ENCODE measurements around the gene HIVEP3.

HIVEP3 gene

GRCh38 chr1:41488040-41488951, 430.4 kb downstream of the HIVEP3 start:
- H3K27me3 ChIP-seq (ENCODE audit: insufficient read depth, low read length, poor library complexity), result peaks cover 4% of the 10 kb centered on the region
- no peak overlapping the region for H3K4me2 ChIP-seq (ENCODE audit: insufficient read depth, low read length)
- H4K20me1 ChIP-seq (ENCODE audit: insufficient read depth, low read length), result no peaks in the 10 kb centered on the region; the same call in 1 of the 2 replicates
- ATAC-seq (ENCODE audit: insufficient read depth, low read depth) (no peak), DNase-seq (no peak)
- H3K9me3 ChIP-seq (ENCODE audit: insufficient read depth, low read length, severe bottlenecking), result no peaks in the 10 kb centered on the region
- H3K36me3 ChIP-seq (ENCODE audit: insufficient read depth, low read length), result no peaks in the 10 kb centered on the region
- no peaks in the 10 kb centered on the region for H3K79me2 ChIP-seq (ENCODE audit: insufficient read depth, low read length)
- no peak overlapping the region for H3K9ac ChIP-seq (ENCODE audit: low read depth, low read length)
- TF ChIP-seq CTCF (IDR thresholded peaks at IDR 0.05; ENCODE audit: borderline replicate concordance, extremely low read depth, low read length, poor library complexity, severe bottlenecking) (no peak), EZH2 (IDR thresholded peaks at IDR 0.05; ENCODE audit: borderline replicate concordance, low read depth, low read length, severe bottlenecking) (no peak)
- no peak overlapping the region for H3K27ac ChIP-seq (ENCODE audit: low read length)
- H3K4me3 ChIP-seq (ENCODE audit: low read depth in 1 of 2, low read length in 2 of 2), result no peak overlapping the region
- no peak overlapping the region for H2AFZ ChIP-seq (ENCODE audit: low read depth, low read length)
- no peaks in the 10 kb centered on the region for H3K4me1 ChIP-seq (ENCODE audit: insufficient read depth, low read length)

- H3K9me3 ChIP-seq (ENCODE audit: insufficient read depth, low read length, severe bottlenecking), result no peaks in the 10 kb centered on the region
- no peaks in the 10 kb centered on the region for H3K36me3 ChIP-seq (ENCODE audit: insufficient read depth, low read length)
- H3K4me3 ChIP-seq (ENCODE audit: low read depth in 1 of 2, low read length in 2 of 2), result no peak overlapping the region
- no peak overlapping the region for H3K27ac ChIP-seq (ENCODE audit: low read length)
- no peak overlapping the region for H3K4me2 ChIP-seq (ENCODE audit: insufficient read depth, low read length)
- peaks cover 4% of the 10 kb centered on the region for H3K27me3 ChIP-seq (ENCODE audit: insufficient read depth, low read length, poor library complexity)
- ATAC-seq (ENCODE audit: insufficient read depth, low read depth) (no peak), DNase-seq (no peak)
- no peak overlapping the region for H2AFZ ChIP-seq (ENCODE audit: low read depth, low read length)
- no peak for TF ChIP-seq EZH2 (IDR thresholded peaks at IDR 0.05; ENCODE audit: borderline replicate concordance, low read depth, low read length, severe bottlenecking)
- TF ChIP-seq CTCF (IDR thresholded peaks at IDR 0.05; ENCODE audit: borderline replicate concordance, extremely low read depth, low read length, poor library complexity, severe bottlenecking), result no peak
- H3K9ac ChIP-seq (ENCODE audit: low read depth, low read length), result no peak overlapping the region
- H3K79me2 ChIP-seq (ENCODE audit: insufficient read depth, low read length), result no peaks in the 10 kb centered on the region
- H4K20me1 ChIP-seq (ENCODE audit: insufficient read depth, low read length), result no peaks in the 10 kb centered on the region; the same call in 1 of the 2 replicates
- 0 out of 2 replicates have a peak, but pooled peaks cover 4% of the 10 kb centered on the region for H3K4me1 ChIP-seq (ENCODE audit: insufficient read depth, low read length)
These were observed 431.3 kb downstream of the HIVEP3 start for GRCh38 chr1:41487126-41488039.

- Histone ChIP-seq H3K9me3 (ENCODE audit: insufficient read depth, low read length, severe bottlenecking) (no peaks in the 10 kb centered on the region), H3K4me3 (ENCODE audit: low read depth in 1 of 2, low read length in 2 of 2) (no peak overlapping the region), H3K79me2 (ENCODE audit: insufficient read depth, low read length) (no peaks in the 10 kb centered on the region), H3K27ac (ENCODE audit: low read length) (no peak overlapping the region), H3K9ac (ENCODE audit: low read depth, low read length) (no peak overlapping the region), H2AFZ (ENCODE audit: low read depth, low read length) (no peak overlapping the region), H3K4me1 (ENCODE audit: insufficient read depth, low read length) (0 out of 2 replicates have a peak, but pooled peaks cover 4% of the 10 kb centered on the region), H3K27me3 (ENCODE audit: insufficient read depth, low read length, poor library complexity) (peaks cover 4% of the 10 kb centered on the region), H3K4me2 (ENCODE audit: insufficient read depth, low read length) (no peak overlapping the region), H4K20me1 (ENCODE audit: insufficient read depth, low read length) (no peaks in the 10 kb centered on the region; the same call in 1 of the 2 replicates), H3K36me3 (ENCODE audit: insufficient read depth, low read length) (no peaks in the 10 kb centered on the region)
- ATAC-seq (ENCODE audit: insufficient read depth, low read depth) (no peak), DNase-seq (no peak)
- TF ChIP-seq CTCF (IDR thresholded peaks at IDR 0.05; ENCODE audit: borderline replicate concordance, extremely low read depth, low read length, poor library complexity, severe bottlenecking) (no peak), EZH2 (IDR thresholded peaks at IDR 0.05; ENCODE audit: borderline replicate concordance, low read depth, low read length, severe bottlenecking) (no peak)
These were observed 432.2 kb downstream of the HIVEP3 start for GRCh38 chr1:41486371-41487125.

Measured in DND-41 (cell line).